Astrocyte of the spinal cord (primary cell): ENCODE measurements around the gene PTRHD1.

ENCODE experiments used
- DNase-seq: peaks from one replicate; pipeline ENCODE4 v3.0.0; 2011; ENCODE audit warnings: low read depth, low spot score
- H3K4me3 ChIP-seq: 2 replicates; pipeline ENCODE4 v1.5.1; 2011; ENCODE audit warnings: low read depth, mild to moderate bottlenecking, low read length, moderate library complexity
- in situ Hi-C: cut with HindIII; loops from 2 replicates; pipeline ENCODE4 v1.10.0; 2017; ENCODE audit warnings: low sequenced_read_pairs
- TF ChIP-seq, protein P1 (sequence below): IDR thresholded peaks from 2 replicates; pipeline ENCODE4 v1.5.1; 2012; ENCODE audit warnings: low read depth, mild to moderate bottlenecking, low read length, inconsistent platforms

The PTRHD1 gene

DNA sequence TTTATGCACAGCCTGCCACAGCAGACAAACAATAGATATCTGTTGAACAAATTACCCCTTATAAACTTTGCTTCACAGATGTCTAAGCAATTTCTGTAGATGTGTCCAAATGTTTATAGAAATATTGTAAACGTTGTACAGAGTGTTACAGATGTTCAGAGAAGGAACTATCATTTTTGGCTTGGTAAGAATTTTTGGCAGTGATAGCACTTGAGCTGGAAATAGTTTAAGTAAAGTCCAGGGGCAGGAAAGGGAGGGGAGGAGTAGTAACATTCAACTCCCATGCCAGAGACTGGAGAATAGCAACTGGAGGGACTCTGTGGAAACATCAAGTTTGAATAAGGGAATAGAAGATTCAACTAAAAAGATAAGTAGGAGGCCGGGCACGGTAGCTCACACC lies 4.4 kb downstream of the PTRHD1 start:
- no peak for DNase-seq
- in situ Hi-C loops, result no loop called here
- H3K4me3 ChIP-seq, result no peak overlapping the region
- TF ChIP-seq, protein P1, sequence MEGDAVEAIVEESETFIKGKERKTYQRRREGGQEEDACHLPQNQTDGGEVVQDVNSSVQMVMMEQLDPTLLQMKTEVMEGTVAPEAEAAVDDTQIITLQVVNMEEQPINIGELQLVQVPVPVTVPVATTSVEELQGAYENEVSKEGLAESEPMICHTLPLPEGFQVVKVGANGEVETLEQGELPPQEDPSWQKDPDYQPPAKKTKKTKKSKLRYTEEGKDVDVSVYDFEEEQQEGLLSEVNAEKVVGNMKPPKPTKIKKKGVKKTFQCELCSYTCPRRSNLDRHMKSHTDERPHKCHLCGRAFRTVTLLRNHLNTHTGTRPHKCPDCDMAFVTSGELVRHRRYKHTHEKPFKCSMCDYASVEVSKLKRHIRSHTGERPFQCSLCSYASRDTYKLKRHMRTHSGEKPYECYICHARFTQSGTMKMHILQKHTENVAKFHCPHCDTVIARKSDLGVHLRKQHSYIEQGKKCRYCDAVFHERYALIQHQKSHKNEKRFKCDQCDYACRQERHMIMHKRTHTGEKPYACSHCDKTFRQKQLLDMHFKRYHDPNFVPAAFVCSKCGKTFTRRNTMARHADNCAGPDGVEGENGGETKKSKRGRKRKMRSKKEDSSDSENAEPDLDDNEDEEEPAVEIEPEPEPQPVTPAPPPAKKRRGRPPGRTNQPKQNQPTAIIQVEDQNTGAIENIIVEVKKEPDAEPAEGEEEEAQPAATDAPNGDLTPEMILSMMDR, result no peak

DNA sequence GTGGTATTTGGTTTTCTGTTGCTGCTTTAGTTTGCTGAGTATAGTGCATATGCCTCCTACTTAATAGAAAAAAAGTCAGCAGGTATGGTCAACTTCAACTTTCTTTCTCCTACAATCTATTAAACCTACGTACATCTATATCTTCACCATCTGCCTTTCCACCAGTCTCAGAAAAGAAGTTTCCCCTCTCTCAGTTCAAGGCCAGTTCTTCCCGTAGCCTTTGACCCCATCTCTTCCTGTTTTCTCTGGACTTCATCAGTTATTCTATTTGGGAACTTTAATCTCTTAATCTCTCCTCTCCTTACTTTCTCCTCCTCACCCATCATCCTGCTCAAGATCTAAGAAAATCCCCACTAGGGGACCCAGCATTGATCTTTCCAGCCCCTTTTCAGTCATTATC lies 5.7 kb downstream of the PTRHD1 start:
- H3K4me3 ChIP-seq, result no peak overlapping the region
- TF ChIP-seq, protein P1, result no peak
- DNase-seq, result no peak
- in situ Hi-C loops, result no loop called here

DNA sequence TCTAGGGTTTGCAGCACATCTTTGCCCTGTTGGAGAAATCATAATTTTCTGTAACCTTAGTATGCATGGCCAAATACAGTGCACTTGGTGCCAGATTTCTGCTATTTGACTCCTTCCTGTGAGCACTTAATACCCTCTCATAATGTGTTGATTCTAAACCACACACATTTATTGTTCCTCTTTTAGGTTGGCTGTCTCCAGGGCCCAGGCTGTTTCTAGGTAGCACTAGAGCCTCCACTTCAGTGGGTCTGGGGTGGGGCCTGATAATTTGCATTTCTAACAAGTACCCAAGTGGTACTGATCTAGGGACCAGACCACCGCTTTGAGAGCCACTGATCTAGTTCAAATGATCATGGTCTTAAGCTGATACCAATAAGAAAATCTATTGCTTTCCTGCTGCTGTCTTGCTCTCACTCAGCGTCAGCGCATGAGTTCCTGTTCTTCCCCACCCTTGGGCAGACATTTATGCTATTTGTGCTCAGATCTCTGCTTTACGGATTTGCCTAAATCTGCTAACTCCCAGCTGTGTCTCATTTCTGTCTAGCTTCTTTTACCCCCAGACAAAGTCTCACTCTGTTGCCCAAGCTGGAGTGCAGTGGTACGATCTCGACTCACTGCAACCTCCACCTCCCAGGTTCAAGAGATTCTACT lies 7.4 kb downstream of the PTRHD1 start:
- DNase-seq, result no peak
- H3K4me3 ChIP-seq, result no peak overlapping the region
- TF ChIP-seq, protein P1, result no peak
- in situ Hi-C loops, result no loop called here

DNA sequence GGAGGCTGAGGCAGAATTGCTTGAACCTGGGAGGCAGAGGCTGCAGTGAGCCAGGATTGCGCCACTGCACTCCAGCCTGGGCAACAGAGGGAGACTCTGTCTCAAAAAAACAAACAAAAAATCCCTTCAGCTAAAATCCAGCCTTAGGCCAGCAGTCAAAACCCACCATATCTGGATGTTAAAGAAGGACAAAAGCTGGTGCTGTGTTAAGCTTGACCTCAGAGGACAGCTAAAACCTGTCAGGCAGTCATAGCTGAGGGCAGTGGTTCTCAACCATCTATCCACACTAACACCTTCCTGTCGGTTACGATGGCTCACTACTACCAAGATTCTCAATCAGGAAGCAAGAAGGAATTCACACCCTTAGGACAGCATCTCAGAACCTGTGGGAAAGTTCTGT lies 9.6 kb downstream of the PTRHD1 start:
- DNase-seq, result no peak
- in situ Hi-C loops, result no loop called here
- H3K4me3 ChIP-seq, result no peak overlapping the region
- TF ChIP-seq, protein P1, result no peak

DNA sequence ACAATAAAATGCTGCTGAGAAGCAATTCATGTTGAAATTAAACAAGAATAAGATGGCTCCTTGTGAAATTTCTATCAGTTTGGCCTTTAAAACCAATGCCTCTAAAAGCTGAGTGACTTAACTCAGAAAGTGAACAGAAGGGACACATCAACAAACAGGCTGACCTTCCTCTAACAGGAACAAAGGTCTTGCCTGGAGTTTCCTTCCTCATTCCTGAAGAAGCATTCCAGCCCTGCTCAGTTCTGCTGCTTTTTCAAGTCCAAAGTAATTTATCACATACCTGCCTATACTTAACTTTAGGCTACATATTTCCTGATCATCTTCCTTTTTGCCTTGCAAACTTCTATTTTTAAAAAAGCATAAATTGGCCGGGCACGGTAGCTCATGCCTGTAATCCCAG lies 14.1 kb downstream of the PTRHD1 start:
- no peak for DNase-seq
- in situ Hi-C loops, result no loop called here
- H3K4me3 ChIP-seq, result no peak overlapping the region
- TF ChIP-seq, protein P1, result no peak

DNA sequence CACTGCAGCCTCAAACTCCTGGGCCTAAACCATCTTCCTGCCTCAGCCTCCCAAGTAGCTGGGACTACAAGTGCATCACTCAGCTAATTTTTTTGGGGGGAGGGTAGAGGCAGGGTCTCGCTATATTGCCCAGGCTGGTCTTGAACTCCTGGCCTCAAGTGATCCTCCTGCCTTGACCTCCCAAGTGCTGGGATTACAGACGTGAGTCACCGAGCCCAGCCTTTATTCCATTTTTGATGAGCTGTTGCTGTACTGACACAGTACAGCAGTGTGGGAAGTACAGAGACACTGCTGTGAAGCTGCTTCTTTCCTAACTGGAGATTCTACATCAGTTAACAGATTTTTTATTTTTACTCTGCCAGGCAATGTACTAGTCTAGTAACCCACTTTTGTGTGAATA lies 18.8 kb downstream of the PTRHD1 start:
- in situ Hi-C loops, result no loop called here
- no peak overlapping the region for H3K4me3 ChIP-seq
- TF ChIP-seq, protein P1, result no peak
- DNase-seq, result no peak
